Measurements from ENCODE around the gene ETV3. TPM values are rescaled to one million over a fixed set of nuclear protein-coding genes. Genes with fewer than 3 reads are reported as not detected.

Gene ETV3
- total and polyA plus RNA-seq, 2 experiments from 2014 or later, result 5.2 to 10.6 TPM

DNA sequence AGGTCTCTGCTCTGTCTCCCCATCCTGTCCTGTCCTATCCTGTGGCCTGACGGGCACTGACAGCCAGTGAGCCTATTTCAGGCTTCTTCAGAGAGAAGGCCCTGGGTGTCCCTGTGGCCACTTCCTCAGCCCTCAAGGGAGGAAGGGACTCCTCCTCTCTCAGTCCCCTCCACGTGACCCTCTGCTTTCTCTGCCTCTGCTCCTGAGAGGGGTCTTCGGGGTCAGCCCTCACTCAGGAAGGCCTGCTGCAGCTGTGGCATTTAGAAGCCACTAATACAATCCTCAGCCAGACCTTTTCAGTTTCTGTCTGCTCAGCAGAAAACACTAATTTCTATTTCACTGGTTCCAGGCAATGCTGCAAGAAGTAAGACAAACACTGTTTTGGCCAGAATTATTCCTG lies 43.6 kb upstream of the ETV3 start:
- TF ChIP-seq EZH2phosphoT487 (IDR thresholded peaks at IDR 0.05; ENCODE audit: insufficient read depth, low read depth) (no peak), EZH2 (IDR thresholded peaks at IDR 0.05; ENCODE audit: insufficient read depth, poor library complexity, severe bottlenecking) (no peak)
- H3K27me3 ChIP-seq (replicated peaks; ENCODE audit: insufficient read depth), result peaks cover 40% of the 10 kb centered on the region
- 32 to 34% methylated on average over 3 of the region's 3 CpGs for WGBS, 2 experiments (ENCODE audit: low coverage in 1 of 2, low lambda C conversion rate in 2 of 2, missing lambda C conversion rate in 2 of 2)

DNA sequence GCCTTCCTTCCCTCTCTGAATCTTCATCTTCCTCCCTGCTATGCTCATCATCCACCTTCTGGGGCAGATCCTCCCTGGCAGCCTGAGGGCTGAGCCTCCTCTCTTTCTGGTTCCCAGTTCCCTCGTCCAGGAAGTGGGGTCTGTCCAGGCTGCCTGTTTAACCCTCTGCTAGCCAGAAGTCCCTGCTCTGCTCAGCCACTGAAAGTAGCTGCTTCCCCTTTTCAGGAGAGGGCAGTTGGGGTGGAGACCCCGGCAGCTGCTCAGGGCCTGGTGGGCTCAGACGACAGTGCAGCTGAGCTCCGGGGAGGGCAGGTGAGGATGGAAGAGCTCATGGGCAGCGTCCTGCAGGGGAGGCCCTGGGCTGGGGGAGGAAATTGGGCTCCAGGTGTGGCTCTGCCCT lies 43.1 kb upstream of the ETV3 start:
- DNase-seq, result no peak
- Histone ChIP-seq H3K27me3 (replicated peaks; ENCODE audit: insufficient read depth) (peaks cover 39% of the 10 kb centered on the region), H2AFZ (no peak overlapping the region), H3K4me2 (ENCODE audit: unreplicated experiment) (no peak overlapping the region), H3K27ac (no peak overlapping the region), H3K9ac (no peak overlapping the region), H3F3A (ENCODE audit: insufficient read depth) (no peaks in the 10 kb centered on the region), H3K4me1 (ENCODE audit: insufficient read depth) (no peaks in the 10 kb centered on the region), H3K9me2 (ENCODE audit: insufficient read depth) (no peaks in the 10 kb centered on the region), H3K79me2 (ENCODE audit: insufficient read depth) (no peaks in the 10 kb centered on the region), H3K9me3 (ENCODE audit: low read depth) (no peaks in the 10 kb centered on the region), H3K36me3 (ENCODE audit: low read depth) (no peaks in the 10 kb centered on the region), H4K20me1 (ENCODE audit: insufficient read depth) (no peaks in the 10 kb centered on the region), H3K4me3 (no peak overlapping the region)
- no peak for TF ChIP-seq EZH2phosphoT487 (IDR thresholded peaks at IDR 0.05; ENCODE audit: insufficient read depth, low read depth)
- TF ChIP-seq EZH2 (IDR thresholded peaks at IDR 0.05; ENCODE audit: insufficient read depth, poor library complexity, severe bottlenecking), result no peak
- in situ Hi-C loops (cut with MboI), result no loop called here
- 16 to 21% methylated on average over 5 of the region's 5 CpGs for WGBS, 2 experiments (ENCODE audit: low coverage in 1 of 2, low lambda C conversion rate in 2 of 2, missing lambda C conversion rate in 2 of 2)

More for the DNA sequence above, 43.6 kb upstream of the ETV3 start:
- Histone ChIP-seq H3K9me2 (ENCODE audit: insufficient read depth) (no peaks in the 10 kb centered on the region), H3K4me3 (no peak overlapping the region), H3K9me3 (ENCODE audit: low read depth) (no peaks in the 10 kb centered on the region), H3K79me2 (ENCODE audit: insufficient read depth) (no peaks in the 10 kb centered on the region), H3F3A (ENCODE audit: insufficient read depth) (no peaks in the 10 kb centered on the region), H3K4me1 (ENCODE audit: insufficient read depth) (no peaks in the 10 kb centered on the region), H4K20me1 (ENCODE audit: insufficient read depth) (no peaks in the 10 kb centered on the region), H3K27ac (no peak overlapping the region), H3K9ac (no peak overlapping the region), H3K4me2 (ENCODE audit: unreplicated experiment) (no peak overlapping the region), H2AFZ (no peak overlapping the region), H3K36me3 (ENCODE audit: low read depth) (no peaks in the 10 kb centered on the region)
- in situ Hi-C loops (cut with MboI), result no loop called here
- DNase-seq, result no peak

DNA sequence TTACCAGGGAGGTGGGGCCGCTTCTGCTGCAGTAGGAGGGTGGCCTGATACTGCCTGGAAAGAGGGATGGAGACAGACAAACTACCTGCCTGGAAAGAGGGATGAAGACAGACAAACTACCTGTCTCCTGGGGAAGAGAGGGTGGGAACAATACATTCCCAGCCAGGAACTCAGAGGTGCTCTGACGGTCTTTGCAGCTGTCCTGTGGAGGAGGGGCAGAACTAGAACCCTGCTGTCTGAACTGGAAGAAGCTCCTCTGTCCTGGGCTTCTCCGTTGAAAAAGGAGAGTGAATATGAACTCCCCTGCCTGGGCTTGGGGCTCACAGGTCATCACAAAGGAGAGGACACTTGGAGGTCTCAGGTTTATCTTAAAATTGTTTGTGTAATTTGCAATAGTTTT lies 40.3 kb upstream of the ETV3 start:
- in situ Hi-C loops (cut with MboI), result no loop called here
- H3K4me3 ChIP-seq, result no peak overlapping the region
- H3K79me2 ChIP-seq (ENCODE audit: insufficient read depth), result no peaks in the 10 kb centered on the region
- 45 to 54% methylated on average over 3 of the region's 3 CpGs for WGBS, 2 experiments (ENCODE audit: low coverage in 1 of 2, low lambda C conversion rate in 2 of 2, missing lambda C conversion rate in 2 of 2)
- no peak overlapping the region for H2AFZ ChIP-seq
- H4K20me1 ChIP-seq (ENCODE audit: insufficient read depth), result no peaks in the 10 kb centered on the region
- no peak overlapping the region for H3K4me2 ChIP-seq (ENCODE audit: unreplicated experiment)
- H3K9me3 ChIP-seq (ENCODE audit: low read depth), result no peaks in the 10 kb centered on the region
- TF ChIP-seq EZH2phosphoT487 (IDR thresholded peaks at IDR 0.05; ENCODE audit: insufficient read depth, low read depth), result no peak
- peaks cover 27% of the 10 kb centered on the region for H3K27me3 ChIP-seq (replicated peaks; ENCODE audit: insufficient read depth)
- no peaks in the 10 kb centered on the region for H3K9me2 ChIP-seq (ENCODE audit: insufficient read depth)
- DNase-seq, result no peak
- no peak overlapping the region for H3K27ac ChIP-seq
- H3K4me1 ChIP-seq (ENCODE audit: insufficient read depth), result no peaks in the 10 kb centered on the region
- no peaks in the 10 kb centered on the region for H3K36me3 ChIP-seq (ENCODE audit: low read depth)
- no peak overlapping the region for H3K9ac ChIP-seq
- H3F3A ChIP-seq (ENCODE audit: insufficient read depth), result no peaks in the 10 kb centered on the region

DNA sequence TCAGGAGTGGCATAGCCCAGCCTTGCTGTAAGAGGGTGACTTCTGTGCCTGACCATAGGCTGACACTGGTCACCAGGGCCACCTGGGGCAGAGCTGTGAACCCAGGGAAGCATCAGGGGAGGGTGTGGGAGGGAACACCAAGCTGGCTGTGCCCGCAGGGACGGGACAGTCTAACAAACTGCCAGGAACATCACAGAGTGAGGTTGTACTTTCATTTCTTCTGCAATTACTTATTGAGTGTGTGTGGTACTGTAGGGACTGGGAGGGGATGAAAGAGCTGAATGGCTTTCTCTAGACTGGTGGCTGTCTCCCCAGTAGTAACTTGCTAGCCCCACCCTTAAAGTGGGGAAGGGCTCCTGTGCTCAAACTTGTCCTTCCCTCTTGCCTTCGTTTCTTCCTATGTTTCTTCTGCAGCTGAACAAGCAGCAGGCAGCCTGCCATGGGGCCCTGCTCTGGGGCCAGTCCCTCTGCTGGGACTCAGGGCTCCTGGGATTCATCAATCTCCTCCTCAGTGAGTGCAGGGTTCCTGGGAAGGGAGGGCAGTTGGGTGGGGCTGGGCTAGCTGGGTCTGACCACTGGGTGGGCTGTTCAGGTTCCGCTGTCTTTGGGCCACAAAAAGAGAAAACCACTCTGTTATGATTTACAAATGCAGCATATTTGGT lies 39.7 kb upstream of the ETV3 start:
- Histone ChIP-seq H2AFZ (no peak overlapping the region), H3K4me3 (no peak overlapping the region), H4K20me1 (ENCODE audit: insufficient read depth) (no peaks in the 10 kb centered on the region), H3K9me3 (ENCODE audit: low read depth) (no peaks in the 10 kb centered on the region), H3K4me1 (ENCODE audit: insufficient read depth) (no peaks in the 10 kb centered on the region), H3K36me3 (ENCODE audit: low read depth) (no peaks in the 10 kb centered on the region), H3K79me2 (ENCODE audit: insufficient read depth) (no peaks in the 10 kb centered on the region), H3K9me2 (ENCODE audit: insufficient read depth) (no peaks in the 10 kb centered on the region), H3K27ac (no peak overlapping the region), H3K27me3 (replicated peaks; ENCODE audit: insufficient read depth) (peaks cover 25% of the 10 kb centered on the region), H3K4me2 (ENCODE audit: unreplicated experiment) (no peak overlapping the region), H3F3A (ENCODE audit: insufficient read depth) (no peaks in the 10 kb centered on the region), H3K9ac (no peak overlapping the region)
- WGBS, 2 experiments (ENCODE audit: low coverage in 1 of 2, low lambda C conversion rate in 2 of 2, missing lambda C conversion rate in 2 of 2), result 44 to 46% methylated on average over 4 of the region's 4 CpGs
- TF ChIP-seq EZH2phosphoT487 (IDR thresholded peaks at IDR 0.05; ENCODE audit: insufficient read depth, low read depth) (no peak), EZH2 (IDR thresholded peaks at IDR 0.05; ENCODE audit: insufficient read depth, poor library complexity, severe bottlenecking) (no peak)
- no peak for DNase-seq
- in situ Hi-C loops (cut with MboI), result no loop called here

Data from GM23248 (cell line).